22Rv1 (cell line): ENCODE data around the gene MAPK8IP1.

Experiments
- CTCF ChIP-seq: fragments of 450-650 bp; IDR thresholded peaks from 2 replicates; pipeline ENCODE4 v1.5.1; 2017; ENCODE audit warnings: mild to moderate bottlenecking
- ZFX ChIP-seq: fragments of 450-650 bp; IDR thresholded peaks from 2 replicates; pipeline ENCODE4 v1.6.1; 2017; ENCODE audit warnings: antibody characterized with exemption, borderline replicate concordance

- TF ChIP-seq CTCF (no peak), ZFX (no peak)
Measured at GRCh38 chr11:45877845-45878244, 7.6 kb upstream of the MAPK8IP1 start.
